VCaP (cell line): ENCODE data around the gene TNNT1.

Source experiments
- H3K27ac ChIP-seq: fragments of 450-650 bp; 2 replicates; pipeline ENCODE4 v1.5.1; 2017
- TF ChIP-seq, protein P1 (sequence below): fragments of 450-650 bp; conservative IDR thresholded peaks from 2 replicates; pipeline ENCODE4 v1.5.1; 2017; ENCODE audit warnings: mild to moderate bottlenecking, moderate library complexity

The TNNT1 gene

DNA sequence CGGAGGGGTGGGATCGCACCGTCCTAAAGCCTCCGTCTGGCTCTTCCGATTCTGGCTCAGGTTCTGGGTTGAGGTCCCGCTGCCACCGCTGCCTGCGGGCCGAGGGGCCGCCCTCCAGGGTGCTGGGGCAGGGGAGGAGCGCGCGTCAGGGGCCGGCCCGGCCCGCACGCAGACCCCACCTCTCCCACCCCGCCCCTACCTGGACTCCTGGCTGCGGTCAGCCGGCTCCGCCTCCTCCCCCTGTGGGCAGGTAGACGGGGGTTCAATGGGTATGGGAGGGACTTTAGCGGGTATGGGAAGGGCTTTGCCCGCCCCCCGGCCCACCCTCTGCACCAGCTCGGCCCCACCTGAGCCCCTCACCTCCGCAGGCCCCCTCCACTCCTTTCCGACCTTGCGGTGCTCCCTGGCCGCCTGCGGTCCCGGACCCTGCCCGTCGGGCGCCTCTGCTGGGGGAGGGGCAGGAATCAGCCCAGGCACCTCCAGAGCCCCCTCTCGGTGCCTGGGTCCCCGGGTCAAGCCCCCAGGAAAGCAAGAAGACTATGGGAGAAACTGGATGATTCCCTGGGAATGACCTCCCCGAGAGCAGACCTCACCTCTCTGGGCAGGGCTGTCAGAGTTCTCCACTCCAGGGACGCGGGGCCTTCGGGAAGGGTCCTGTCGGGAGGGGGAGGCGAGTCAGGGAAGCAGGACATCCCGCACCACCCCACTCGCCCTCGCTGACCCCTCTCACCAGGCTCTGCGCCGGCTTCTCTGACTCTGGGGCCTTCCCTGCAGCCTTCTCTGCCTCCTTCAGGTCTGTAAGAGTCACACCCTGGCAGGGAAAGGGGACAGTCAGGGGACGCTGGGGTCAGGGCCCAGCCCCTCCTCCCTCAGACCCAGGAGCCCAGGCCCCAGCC lies 56.3 kb downstream of the TNNT1 start:
- no peak overlapping the region for H3K27ac ChIP-seq
- TF ChIP-seq, protein P1, sequence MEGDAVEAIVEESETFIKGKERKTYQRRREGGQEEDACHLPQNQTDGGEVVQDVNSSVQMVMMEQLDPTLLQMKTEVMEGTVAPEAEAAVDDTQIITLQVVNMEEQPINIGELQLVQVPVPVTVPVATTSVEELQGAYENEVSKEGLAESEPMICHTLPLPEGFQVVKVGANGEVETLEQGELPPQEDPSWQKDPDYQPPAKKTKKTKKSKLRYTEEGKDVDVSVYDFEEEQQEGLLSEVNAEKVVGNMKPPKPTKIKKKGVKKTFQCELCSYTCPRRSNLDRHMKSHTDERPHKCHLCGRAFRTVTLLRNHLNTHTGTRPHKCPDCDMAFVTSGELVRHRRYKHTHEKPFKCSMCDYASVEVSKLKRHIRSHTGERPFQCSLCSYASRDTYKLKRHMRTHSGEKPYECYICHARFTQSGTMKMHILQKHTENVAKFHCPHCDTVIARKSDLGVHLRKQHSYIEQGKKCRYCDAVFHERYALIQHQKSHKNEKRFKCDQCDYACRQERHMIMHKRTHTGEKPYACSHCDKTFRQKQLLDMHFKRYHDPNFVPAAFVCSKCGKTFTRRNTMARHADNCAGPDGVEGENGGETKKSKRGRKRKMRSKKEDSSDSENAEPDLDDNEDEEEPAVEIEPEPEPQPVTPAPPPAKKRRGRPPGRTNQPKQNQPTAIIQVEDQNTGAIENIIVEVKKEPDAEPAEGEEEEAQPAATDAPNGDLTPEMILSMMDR: no peak

DNA sequence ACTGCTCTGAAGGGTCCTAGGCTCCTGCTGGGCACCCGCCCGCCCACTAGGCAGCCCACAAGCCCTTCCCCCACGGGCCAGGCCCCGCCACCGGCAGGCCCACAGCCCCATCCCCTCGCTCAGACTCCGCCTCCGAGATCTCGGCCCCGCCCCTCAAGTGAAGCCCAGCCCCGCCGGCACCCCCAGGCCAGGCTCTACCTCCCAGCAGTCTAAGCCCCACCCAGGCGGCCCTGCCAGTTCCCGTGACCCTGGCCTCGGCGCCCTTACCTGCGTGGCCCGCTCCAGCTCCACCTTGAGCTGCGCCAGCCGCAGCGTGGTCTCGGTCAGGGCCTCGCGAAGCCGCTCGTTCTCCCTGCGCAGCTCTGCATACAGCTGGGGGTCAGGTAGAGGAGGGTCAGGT lies 57.1 kb downstream of the TNNT1 start:
- H3K27ac ChIP-seq: no peak overlapping the region
- TF ChIP-seq, protein P1: no peak

DNA sequence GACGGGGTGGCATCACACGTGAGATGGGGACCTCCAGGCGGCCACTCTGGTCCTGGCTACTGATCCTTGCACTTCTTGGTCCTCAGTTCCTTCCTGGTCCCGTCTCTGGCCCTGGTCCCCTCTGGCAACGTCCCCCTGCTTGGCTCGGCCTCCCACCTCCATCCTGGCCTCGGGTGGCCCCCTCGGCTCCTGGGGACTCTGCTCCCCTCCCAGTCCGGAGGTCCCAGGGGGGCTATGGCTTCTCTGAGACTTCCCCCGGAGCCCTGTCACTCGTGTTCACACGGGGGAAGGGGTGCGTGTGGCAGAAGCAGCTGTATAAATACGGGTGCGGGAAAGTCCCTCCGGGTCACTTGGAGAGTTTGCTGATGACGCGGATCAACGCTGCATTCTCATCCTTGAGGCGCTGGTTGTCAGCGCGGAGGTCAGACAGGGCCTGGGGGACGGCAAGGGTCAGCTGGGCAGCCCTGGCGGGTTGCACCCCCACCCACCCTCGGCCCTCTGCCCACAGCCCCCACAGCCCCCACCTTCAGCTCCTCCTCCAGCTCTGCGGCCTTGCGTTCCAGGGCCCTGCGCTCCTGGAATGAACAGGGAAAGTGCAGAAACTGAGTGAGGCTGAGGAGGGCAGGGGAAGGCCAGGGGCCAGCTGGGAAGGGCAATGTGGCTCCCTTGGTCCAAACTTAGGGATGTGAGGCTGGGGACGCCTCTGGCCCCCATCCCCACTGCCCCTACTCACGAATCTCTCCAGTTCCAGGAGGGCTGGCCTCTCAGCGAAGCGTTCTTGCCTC lies 57.7 kb downstream of the TNNT1 start:
- no peak overlapping the region for H3K27ac ChIP-seq
- TF ChIP-seq, protein P1: no peak

DNA sequence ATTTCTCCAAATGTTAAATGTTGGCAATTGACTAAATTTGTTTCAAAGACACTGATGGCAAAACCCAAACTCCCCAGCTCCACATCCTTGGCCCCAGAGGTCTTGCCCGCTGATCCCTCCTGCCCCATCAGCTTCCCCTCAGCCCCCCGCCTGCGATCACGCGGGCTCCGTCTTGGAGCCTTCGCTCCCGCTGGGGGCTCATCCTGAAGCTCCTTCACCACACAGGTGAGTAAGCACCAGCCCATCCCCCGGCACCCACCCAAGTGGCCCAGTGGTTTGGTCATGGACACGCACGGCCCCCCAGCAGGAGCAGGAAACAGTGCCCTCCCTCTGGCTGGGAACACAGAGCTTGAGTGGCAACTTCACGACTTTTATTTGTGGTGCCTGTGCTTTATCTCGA lies 58.4 kb downstream of the TNNT1 start:
- H3K27ac ChIP-seq: no peak overlapping the region
- TF ChIP-seq, protein P1: no peak

DNA sequence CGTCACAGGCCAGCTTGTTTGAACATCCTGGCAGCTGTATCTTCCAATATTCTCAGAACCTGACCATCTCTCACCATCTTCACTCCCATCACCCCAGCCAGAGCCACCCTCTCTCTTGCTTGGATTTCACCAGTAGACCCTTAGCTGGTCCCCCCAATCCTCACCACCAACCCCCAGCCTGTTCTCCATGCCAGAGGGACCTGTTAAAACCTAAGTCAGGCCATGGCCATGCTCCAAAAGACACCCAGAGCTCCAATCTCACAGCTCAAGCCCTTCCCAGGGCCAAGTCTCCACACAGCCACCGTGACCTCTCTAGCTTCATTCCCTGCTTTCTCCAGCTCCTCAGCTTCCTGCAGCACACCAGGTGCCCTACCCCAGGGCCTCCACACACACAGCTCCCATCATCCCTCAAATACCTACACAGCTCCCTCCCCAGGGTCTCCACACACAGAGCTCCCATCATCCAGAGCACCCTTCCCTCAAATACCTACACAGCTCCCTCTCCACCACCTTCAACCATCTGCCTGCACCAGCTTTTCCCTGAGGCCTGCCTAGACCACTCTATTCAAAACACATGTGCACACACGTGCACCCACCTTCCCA lies 59.6 kb downstream of the TNNT1 start:
- H3K27ac ChIP-seq: no peak overlapping the region
- TF ChIP-seq, protein P1: no peak

DNA sequence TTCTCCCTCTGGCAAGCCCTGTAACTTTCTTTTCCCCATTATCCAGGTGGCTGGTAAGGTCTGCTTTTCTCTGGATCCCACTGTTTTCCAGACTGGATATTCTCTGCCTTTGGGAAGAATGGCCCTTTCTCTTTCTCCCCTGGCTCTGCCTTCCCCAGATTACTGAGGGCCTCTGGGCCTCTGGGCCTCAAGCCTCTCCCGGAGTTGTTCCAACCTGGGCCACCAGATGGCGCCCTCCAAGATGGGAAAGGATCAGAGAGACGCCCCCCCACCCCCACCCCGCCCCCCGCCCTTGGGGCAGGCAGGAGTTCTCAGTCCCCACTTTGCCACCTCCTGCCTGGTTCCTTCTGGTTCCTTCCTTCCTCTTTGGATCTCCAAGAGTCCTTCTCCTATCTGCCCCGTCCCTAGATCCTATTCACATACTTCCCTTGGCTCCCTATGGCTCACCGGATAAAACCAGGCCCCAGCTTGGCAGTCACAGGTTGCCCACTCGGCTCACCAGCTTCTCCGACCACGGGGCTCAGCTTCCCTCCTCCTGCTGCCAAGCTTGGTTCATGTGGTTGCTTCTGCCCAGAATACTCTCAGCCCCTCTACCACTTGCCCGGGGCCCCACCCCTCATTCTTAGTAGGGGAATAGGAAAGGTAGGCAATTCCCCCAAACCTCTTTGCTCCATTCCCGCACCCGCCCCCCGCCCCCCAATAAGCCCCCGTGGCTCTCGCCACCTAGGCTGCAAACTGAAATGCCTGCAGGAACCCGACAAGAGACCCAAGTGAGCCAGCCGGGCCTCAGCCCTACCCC lies 60.3 kb downstream of the TNNT1 start:
- H3K27ac ChIP-seq: 0 out of 2 replicates have a peak overlapping the region, but pooled peaks have one; percentile 23
- TF ChIP-seq, protein P1: peak; percentile 93
